Measurements from ENCODE around the gene PHACTR1. TPM values are rescaled to one million over a fixed set of nuclear protein-coding genes. Genes with fewer than 3 reads are reported as not detected.

Gene PHACTR1
- total and polyA plus RNA-seq, 9 of the 15 experiments (the other 6 are each of a cell fraction or from before 2014, with no cell fraction given): 11.5 to 32.6 (median 22.0) TPM

- H3K27ac ChIP-seq (ENCODE audit: extremely low read depth, low read depth, low read length): no peak overlapping the region
- no peak for ATAC-seq
- POLR2A ChIA-PET: no interaction called here
- in situ Hi-C loops (cut with MboI) (no loop called here), intact Hi-C loops (cut with micrococcal nuclease) (no loop called here)
- FAIRE-seq: no peak
- H3K4me2 ChIP-seq (ENCODE audit: insufficient read depth, low read length): no peak overlapping the region
- H3K4me1 ChIP-seq (replicated peaks in 1 of 2; ENCODE audit: control insufficient read depth in 2 of 2, insufficient read depth in 2 of 2, low read length in 2 of 2): 0 out of 5 replicates have a peak, but pooled peaks cover 0 to 2% of the 10 kb centered on the region in 2 experiments
- WGBS (ENCODE audit: insufficient coverage, low coverage, missing lambda C conversion rate): 2% methylated on average over 4 of the region's 4 CpGs
- CTCF ChIA-PET (ENCODE audit: low intra/inter-chr PET ratio): no interaction called here
- BruUV-seq (replicated peaks): no TSS peak
- no peak for DNase-seq (ENCODE audit: extremely low read depth in 1 of 4, low spot score in 3 of 4)
- H3K36me3 ChIP-seq (ENCODE audit: control insufficient read depth, insufficient read depth, low read length): no peaks in the 10 kb centered on the region
- no peak overlapping the region for H3K4me3 ChIP-seq
- no peaks in the 10 kb centered on the region for H3K9me3 ChIP-seq (replicated peaks; ENCODE audit: control insufficient read depth, insufficient read depth, low read depth, low read length)
- TF ChIP-seq HNRNPL (IDR thresholded peaks at IDR 0.05; ENCODE audit: low read depth, low read length) (no peak), ZFP1 (CRISPR knock-in tag; IDR thresholded peaks at IDR 0.05) (no peak), KAT2B (IDR thresholded peaks at IDR 0.05; ENCODE audit: low read depth, low read length) (no peak), ETV5 (CRISPR knock-in tag; IDR thresholded peaks at IDR 0.05; ENCODE audit: low read depth) (no peak), ZKSCAN1 (IDR thresholded peaks at IDR 0.05; ENCODE audit: low read depth, low read length) (no peak), NFE2 (IDR thresholded peaks at IDR 0.05; ENCODE audit: low read depth) (no peak), ZNF311 (CRISPR knock-in tag; IDR thresholded peaks at IDR 0.05) (no peak), PRMT5 (CRISPR knock-in tag; IDR thresholded peaks at IDR 0.05) (no peak), ZNF766 (CRISPR knock-in tag; conservative IDR thresholded peaks at IDR 0.05) (no peak), PTBP1 (IDR thresholded peaks at IDR 0.05; ENCODE audit: low read depth, low read length) (no peak), ARHGAP35 (IDR thresholded peaks at IDR 0.05; ENCODE audit: partially characterized antibody) (no peak), KLF1 (tag; IDR thresholded peaks at IDR 0.05) (no peak), NR4A1 (CRISPR knock-in tag; IDR thresholded peaks at IDR 0.05) (no peak), NR4A1 (tag; IDR thresholded peaks at IDR 0.05) (no peak), USF1 (CRISPR knock-in tag; IDR thresholded peaks at IDR 0.05) (no peak), THAP7 (CRISPR knock-in tag; IDR thresholded peaks at IDR 0.05) (no peak), HOMEZ (CRISPR knock-in tag; IDR thresholded peaks at IDR 0.05) (no peak), MEF2A (IDR thresholded peaks at IDR 0.05; ENCODE audit: control insufficient read depth, low read depth, low read length) (no peak)
- no peaks in the 10 kb centered on the region for H3K27me3 ChIP-seq (ENCODE audit: control insufficient read depth in 2 of 2, insufficient read depth in 2 of 2, low read length in 2 of 2)
- no peaks in the 10 kb centered on the region for H4K20me1 ChIP-seq (replicated peaks; ENCODE audit: control insufficient read depth, insufficient read depth, low read length)
- H3K79me2 ChIP-seq (ENCODE audit: control insufficient read depth, insufficient read depth, low read length): no peaks in the 10 kb centered on the region
- no peaks in the 10 kb centered on the region for H3K9me1 ChIP-seq (ENCODE audit: control insufficient read depth, insufficient read depth, low read length)
- no peak overlapping the region for H3K9ac ChIP-seq (ENCODE audit: insufficient read depth in 1 of 2, low read depth in 2 of 2, low read length in 2 of 2)
- H2AFZ ChIP-seq (ENCODE audit: low read depth, low read length): no peak overlapping the region
Observed at GRCh38 chr6:12750416-12750815, 33.8 kb downstream of the PHACTR1 start.
